H1 (cell line): ENCODE measurements around the gene RGS17. TPM values are rescaled to one million over a fixed set of nuclear protein-coding genes. Genes with fewer than 3 reads are reported as not detected.

Source experiments
- EZH2 ChIP-seq: fragments of 200-600 bp; sonication (generic); IDR thresholded peaks from 2 replicates; pipeline ENCODE4 v1.7.1; 2012; ENCODE audit warnings: low read depth, mild to moderate bottlenecking, moderate library complexity, low read length, inconsistent platforms; ENCODE audit not compliant: severe bottlenecking
- TEAD4 ChIP-seq: IDR thresholded peaks from 2 replicates; pipeline ENCODE4 v1.6.1; 2012; ENCODE audit warnings: low read depth, low read length, inconsistent platforms, mixed read lengths
- polyA plus RNA-seq, 7 experiments: library from polyadenylated mRNA; depleted of rRNA in 3 of 7; stranded (reverse) in 5 of 7; unstranded in 2 of 7; fragments of >200 nt in 5 of 7; fragments of 200-250 nt in 2 of 7; gene quantifications; 1 replicate in 5 of 7; 2 replicates in 1 of 7; 4 replicates in 1 of 7; pipeline versions ENCODE4 v1.2.1 to v1.2.3, GENCODE V29; 2011 to 2013; ENCODE audit warnings: missing spikeins in 2 of 7, mixed read lengths in 2 of 7
- total RNA-seq: library from RNA; stranded (reverse); fragmentation: NEBNext Ultra II Directional; extraction: Animal tissue kit (Norgen Biotek cat#: 25700); gene quantifications from 2 replicates; pipeline ENCODE4 v1.2.1, GENCODE V29; 2021

The RGS17 gene
- total and polyA plus RNA-seq, 2 of the 8 experiments (the other 6 are each of a cell fraction or from before 2014, with no cell fraction given): 2.0 to 12.2 TPM

DNA sequence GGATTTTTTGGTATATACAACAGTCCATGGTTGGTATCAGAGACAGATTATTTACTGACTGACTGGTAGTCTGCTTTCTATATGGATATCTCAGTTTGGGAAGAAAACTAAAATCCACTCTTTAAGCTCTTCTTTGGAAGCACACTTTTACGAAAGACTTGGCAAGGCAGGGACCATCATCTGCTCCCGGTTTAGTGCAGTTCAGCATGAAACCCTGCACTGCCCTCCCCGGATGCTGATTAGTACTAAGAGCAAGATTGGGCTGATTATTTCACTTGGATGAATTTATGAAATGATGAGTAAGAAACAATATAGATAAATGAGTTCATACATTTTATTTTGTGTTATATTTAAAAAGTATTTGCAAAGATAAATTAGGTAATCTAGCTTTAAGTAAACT lies 56.3 kb downstream of the RGS17 start (continued):
- no peak for TF ChIP-seq TEAD4
- TF ChIP-seq EZH2: no peak
